Neural progenitor cell (in vitro differentiated cells): Measurements from ENCODE around the gene CYP27B1.

ENCODE experiments used
- CTCF ChIP-seq: fragments of 200-600 bp; sonication (generic); IDR thresholded peaks from 2 replicates; pipeline ENCODE4 v1.5.1; 2017; ENCODE audit warnings: antibody characterized with exemption, mild to moderate bottlenecking
- EZH2 ChIP-seq: fragments of 200-600 bp; sonication (generic); IDR thresholded peaks from 2 replicates; pipeline ENCODE4 v1.6.1; 2017; ENCODE audit warnings: antibody characterized with exemption, mild to moderate bottlenecking, moderate library complexity

- TF ChIP-seq CTCF (no peak), EZH2 (no peak)
Observed at GRCh38 chr12:57761391-57761998, 5.4 kb downstream of the CYP27B1 start.
